HepG2 (cell line): Measurements from ENCODE around the gene GLDN. TPM values are rescaled to one million over a fixed set of nuclear protein-coding genes. Genes with fewer than 3 reads are reported as not detected.
"Not testable (repeated sequence)": the region's sequence is repeated elsewhere in the genome, so short reads cannot be mapped to it uniquely, and the experiment has no call there.

ENCODE experiments used
- ATAC-seq: fragments of 200-7000 bp; cut with Tn5 transposase; 3 replicates; pipeline ENCODE4 v1.9.1; 2020; ENCODE audit warnings: mild to moderate bottlenecking, moderate library complexity
- BruUV-seq: library from RNA; stranded (reverse); fragments of 400-500 nt; replicated peaks from 2 replicates; lab custom pipeline; 2021; lab: Mats Ljungman, UMichigan
- CTCF ChIA-PET: fragments of 300-600 bp; formaldehyde crosslinking; extraction: SDS; loops from one replicate; lab custom pipeline; 2021; ENCODE audit warnings: low total read pairs, inconsistent platforms, low intra/inter-chr PET ratio; lab: Yijun Ruan, JAX
- POLR2A ChIA-PET: fragments of 350-600 bp; sonication (Branson Sonifier 250); formaldehyde crosslinking; loops from one replicate; lab custom pipeline; 2020; ENCODE audit warnings: antibody characterized with exemption, inconsistent platforms; lab: Yijun Ruan, JAX
- DNase-seq: peaks from one replicate; pipeline ENCODE4 v3.0.0-alpha.2; 2015; ENCODE audit warnings: low spot score
- FAIRE-seq: peaks from 3 replicates; lab custom pipeline; 2011; peaks lifted over from hg19 to GRCh38; lab: Jason Lieb, UNC
- H2AFZ ChIP-seq: one replicate; pipeline ENCODE4 v1.6.1; 2011; ENCODE audit warnings: low read length, inconsistent platforms
- H3K27ac ChIP-seq: fragments of 300-600 bp; 3 replicates; pipeline ENCODE4 v1.8.0; 2011; ENCODE audit warnings: mixed run types, mild to moderate bottlenecking, mixed read lengths, low read length, inconsistent platforms; ENCODE audit not compliant: insufficient read depth; ENCODE audit errors: extremely low read length
- H3K27me3 ChIP-seq, 2 experiments: fragments of 200-600 bp in 1 of 2; 2 replicates in 1 of 2; 3 replicates in 1 of 2; pipeline versions ENCODE4 v1.6.0 to v1.8.0; 2011; ENCODE audit warnings: low read length in 2 of 2, mild to moderate bottlenecking in 2 of 2, moderate library complexity in 2 of 2, inconsistent platforms in 1 of 2; ENCODE audit not compliant: insufficient read depth in 2 of 2, control insufficient read depth in 1 of 2
- H3K36me3 ChIP-seq, 2 experiments: fragments of 200-600 bp in 1 of 2; replicated peaks in 1 of 2; 2 replicates in 1 of 2; 3 replicates in 1 of 2; pipeline versions ENCODE4 v1.5.1 to v1.8.0; 2011; ENCODE audit warnings: low read length in 2 of 2, inconsistent platforms in 1 of 2; ENCODE audit not compliant: insufficient read depth in 2 of 2, control insufficient read depth in 1 of 2
- H3K4me1 ChIP-seq: 2 replicates; pipeline ENCODE4 v1.5.1; 2012; ENCODE audit warnings: low read length, inconsistent platforms; ENCODE audit not compliant: insufficient read depth
- H3K4me2 ChIP-seq: 2 replicates; pipeline ENCODE4 v1.6.0; 2011; ENCODE audit warnings: low read depth, low read length, inconsistent platforms
- H3K4me3 ChIP-seq, 3 experiments: fragments of 200-600 bp in 1 of 3; sonication (generic), shearing (Covaris generic) in 1 of 3; replicated peaks in 1 of 3; 2 replicates each; pipeline ENCODE4 v1.5.1; 2011 to 2016; ENCODE audit warnings: low read length in 3 of 3, inconsistent platforms in 2 of 3, low read depth in 2 of 3, mild to moderate bottlenecking in 2 of 3, control low read depth in 1 of 3, mixed read lengths in 1 of 3; ENCODE audit not compliant: insufficient read depth in 1 of 3
- H3K79me2 ChIP-seq: one replicate; pipeline ENCODE4 v1.6.1; 2011; ENCODE audit warnings: low read length, inconsistent platforms; ENCODE audit not compliant: insufficient read depth
- H3K9ac ChIP-seq: 2 replicates; pipeline ENCODE4 v1.6.0; 2011; ENCODE audit warnings: mild to moderate bottlenecking, low read depth, low read length, inconsistent platforms; ENCODE audit not compliant: insufficient read depth
- H3K9me3 ChIP-seq: 2 replicates; pipeline ENCODE4 v1.5.1; 2012; ENCODE audit warnings: mild to moderate bottlenecking, low read length
- H4K20me1 ChIP-seq: 2 replicates; pipeline ENCODE4 v1.6.0; 2011; ENCODE audit warnings: inconsistent platforms, mild to moderate bottlenecking, low read length, moderate library complexity; ENCODE audit not compliant: insufficient read depth
- CREB1 ChIP-seq, 2 experiments: fragments of 450-650 bp in 1 of 2; IDR thresholded peaks; 2 replicates each; pipeline ENCODE4 v1.6.1; 2016 to 2017; ENCODE audit warnings: control low read depth in 1 of 2, mild to moderate bottlenecking in 1 of 2, missing compliant biosample characterization in 1 of 2, missing genetic modification characterization in 1 of 2
- WGBS: methylation state at CpG from one replicate; pipeline ENCODE4 v1.1.6; 2017; ENCODE audit warnings: low lambda C conversion rate; 5-methylcytosine and 5-hydroxymethylcytosine counted together
- in situ Hi-C: cut with HindIII; loops from 2 replicates; pipeline ENCODE4 v1.10.0; 2017; ENCODE audit warnings: low pct_unique_long_range_greater_than_20kb; ENCODE audit not compliant: extremely low pct_ligation_motif_present
- intact Hi-C: fragments of 100-400 bp; cut with micrococcal nuclease; formaldehyde crosslinking; loops from one replicate; pipeline ENCODE4 v1.10.0; 2022; ENCODE audit not compliant: unreplicated experiment
- polyA plus RNA-seq, 8 experiments: library from polyadenylated mRNA; depleted of rRNA in 3 of 8; stranded (reverse) in 7 of 8; unstranded in 1 of 8; fragments of >200 nt; fragmentation: Illumina TruSeq in 4 of 8; extraction: Trizol in 4 of 8; gene quantifications; 2 replicates each; pipeline versions ENCODE4 v1.2.1 to v1.2.3, GENCODE V29; 2011 to 2016; ENCODE audit warnings: low read depth in 4 of 8, missing spikeins in 1 of 8, mixed read lengths in 1 of 8; ENCODE audit not compliant: insufficient read depth in 1 of 8
- total RNA-seq, 5 experiments: library from RNA; depleted of rRNA; stranded (reverse); fragments of >200 nt; fragmentation: Illumina TruSeq; extraction: Trizol; gene quantifications; 2 replicates each; pipeline ENCODE4 v1.2.3, GENCODE V29; 2016; ENCODE audit warnings: low read depth in 1 of 5
- TF ChIP-seq, protein P1 (sequence below): sonication (generic); formaldehyde crosslinking; IDR thresholded peaks from 2 replicates; pipeline ENCODE4 v1.8.0; 2023; ENCODE audit warnings: mild to moderate bottlenecking, missing genetic modification reagents

The GLDN gene
- total and polyA plus RNA-seq, 2 of the 13 experiments (the other 11 are each of a cell fraction or from before 2014, with no cell fraction given), result 0.86 to 1.0 TPM

DNA sequence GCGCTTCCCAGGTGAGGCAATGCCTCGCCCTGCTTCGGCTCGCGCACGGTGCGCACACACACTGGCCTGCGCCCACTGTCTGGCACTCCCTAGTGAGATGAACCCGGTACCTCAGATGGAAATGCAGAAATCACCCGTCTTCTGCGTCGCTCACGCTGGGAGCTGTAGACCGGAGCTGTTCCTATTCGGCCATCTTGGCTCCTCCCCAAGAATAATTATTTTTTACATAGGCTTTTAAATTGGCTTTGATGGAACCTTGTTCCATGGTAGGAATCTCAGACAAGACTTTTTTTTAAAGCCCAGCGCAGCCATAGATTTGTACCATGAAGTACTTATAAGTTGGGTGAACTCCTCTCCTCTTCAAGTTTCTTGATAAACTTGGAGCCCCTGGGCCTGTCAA lies 81.6 kb downstream of the GLDN start:
- BruUV-seq, CTCF ChIA-PET: not testable (repeated sequence)
- WGBS, result 85% methylated on average over 8 of the region's 16 CpGs

DNA sequence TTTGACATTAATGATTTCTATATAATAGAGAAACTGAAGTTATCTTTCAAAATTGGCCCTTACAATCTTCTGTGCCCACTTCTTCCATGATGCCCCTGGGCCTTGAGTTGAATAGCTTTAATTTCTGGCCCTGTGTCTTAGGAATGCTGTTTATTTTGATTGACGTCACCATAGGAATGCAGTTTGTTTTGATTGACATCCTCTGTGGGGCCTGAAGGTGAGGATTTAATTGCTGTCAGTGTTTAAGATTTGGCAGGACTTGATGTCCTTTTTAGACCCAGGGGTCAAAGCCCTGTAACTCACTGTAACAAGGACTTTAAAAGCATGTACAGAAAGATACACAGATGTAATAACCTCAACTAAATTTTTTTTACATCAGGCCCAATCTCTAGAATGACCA lies 83.3 kb downstream of the GLDN start:
- in situ Hi-C loops, result no loop called here
- DNase-seq (no peak), ATAC-seq (no peak)
- Histone ChIP-seq H3K4me2 (no peak overlapping the region), H3K79me2 (no peaks in the 10 kb centered on the region), H3K27me3 (no peaks in the 10 kb centered on the region)
- TF ChIP-seq, protein P1, sequence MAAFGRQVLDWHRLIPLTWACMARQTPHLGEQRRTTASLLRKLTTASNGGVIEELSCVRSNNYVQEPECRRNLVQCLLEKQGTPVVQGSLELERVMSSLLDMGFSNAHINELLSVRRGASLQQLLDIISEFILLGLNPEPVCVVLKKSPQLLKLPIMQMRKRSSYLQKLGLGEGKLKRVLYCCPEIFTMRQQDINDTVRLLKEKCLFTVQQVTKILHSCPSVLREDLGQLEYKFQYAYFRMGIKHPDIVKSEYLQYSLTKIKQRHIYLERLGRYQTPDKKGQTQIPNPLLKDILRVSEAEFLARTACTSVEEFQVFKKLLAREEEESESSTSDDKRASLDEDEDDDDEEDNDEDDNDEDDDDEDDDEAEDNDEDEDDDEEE (CRISPR knock-in tag), result no peak
- peak; percentile 53 for TF ChIP-seq CREB1 (IDR thresholded peaks at IDR 0.05)
- no peak for TF ChIP-seq CREB1 (CRISPR knock-in tag; IDR thresholded peaks at IDR 0.05)
- TF ChIP-seq, all 625 proteins: peak for 1
- no peak for FAIRE-seq
- Histone ChIP-seq H3K9me3 (no peaks in the 10 kb centered on the region), H3K9ac (no peak overlapping the region), H4K20me1 (no peaks in the 10 kb centered on the region), H3K36me3 (no peaks in the 10 kb centered on the region), H2AFZ (no peak overlapping the region), H3K4me1 (no peaks in the 10 kb centered on the region), H3K27ac (no peak overlapping the region), H3K4me3 (no peak overlapping the region)
- 10% methylated on average over 1 of the region's 1 CpG for WGBS
- POLR2A ChIA-PET, result no interaction called here
- BruUV-seq, result no TSS peak
- intact Hi-C loops, result no loop called here
- CTCF ChIA-PET, result no interaction called here

More for the DNA sequence above, 81.6 kb downstream of the GLDN start:
- H2AFZ ChIP-seq, H3K4me2 ChIP-seq, H3K79me2 ChIP-seq, intact Hi-C loops, DNase-seq, H3K4me1 ChIP-seq, H3K27me3 ChIP-seq, H3K4me3 ChIP-seq, H3K9ac ChIP-seq, POLR2A ChIA-PET, H3K9me3 ChIP-seq, in situ Hi-C loops, ATAC-seq, H4K20me1 ChIP-seq, H3K27ac ChIP-seq, FAIRE-seq, H3K36me3 ChIP-seq: not testable (repeated sequence)
